ENCODE results near the gene CORT.
"Not testable (repeated sequence)": the region's sequence is repeated elsewhere in the genome, so short reads cannot be mapped to it uniquely, and the experiment has no call there.

Gene CORT

DNA sequence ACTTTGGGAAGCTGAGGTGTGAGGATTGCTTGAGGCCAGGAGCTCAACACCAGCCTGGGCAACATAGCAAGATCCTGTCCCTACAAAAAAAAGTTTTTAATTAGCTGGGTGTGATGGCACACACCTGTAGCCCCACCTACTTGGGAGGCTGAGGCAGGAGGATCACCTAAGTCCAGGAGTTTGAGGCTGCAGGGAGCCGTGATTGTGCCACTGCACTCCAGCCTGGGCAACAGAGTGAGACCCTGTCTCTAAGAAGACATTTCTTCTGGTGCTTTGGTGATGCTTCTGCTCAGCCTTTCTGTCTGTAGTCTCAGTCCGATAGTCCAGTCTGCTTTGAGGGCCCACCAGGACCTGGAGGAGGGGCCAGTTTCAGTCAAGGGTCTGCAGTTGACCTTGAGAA, 42.6 kb upstream of the CORT start:
- DNase-seq = no peak

DNA sequence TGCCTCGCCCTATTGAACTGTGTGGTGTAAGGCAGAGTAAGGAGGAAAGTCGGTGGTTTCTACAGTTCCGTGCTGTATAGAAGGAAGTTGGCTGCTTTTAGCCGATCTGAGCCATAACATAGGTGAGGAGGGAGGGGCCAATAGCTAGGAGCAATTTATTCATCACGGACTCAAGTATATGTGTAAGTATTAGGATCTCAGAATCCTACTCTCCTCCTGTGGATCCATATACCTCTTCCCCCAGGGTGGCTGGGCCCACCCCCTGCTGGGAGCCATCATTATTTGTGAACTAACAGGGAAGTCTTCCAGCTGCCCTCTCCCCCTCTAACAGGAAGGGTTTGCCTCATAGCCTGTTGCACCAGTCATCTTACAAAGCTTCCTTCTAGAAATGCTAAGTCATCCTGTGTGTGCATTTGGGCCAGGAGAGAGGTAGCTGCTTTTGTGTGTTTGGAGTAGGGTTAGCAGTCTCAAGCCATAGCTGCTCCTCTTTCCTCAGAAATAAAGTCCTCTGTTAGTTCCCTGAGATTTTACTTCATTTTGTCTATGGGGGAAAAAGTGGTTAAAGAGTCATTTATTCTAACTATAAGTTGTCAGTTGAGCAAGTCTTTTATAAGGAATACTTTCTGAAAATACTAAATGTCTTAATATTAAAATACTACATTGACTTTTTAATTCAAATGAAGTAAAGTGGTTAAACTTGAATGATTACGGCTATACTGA, 34.5 kb upstream of the CORT start:
- Histone ChIP-seq H2AFZ (ENCODE audit: low read length) (no peak overlapping the region), H3K4me3 (ENCODE audit: low read length) (no peak overlapping the region), H3K9me2 (replicated peaks; ENCODE audit: insufficient read depth, low read length) (no peaks in the 10 kb centered on the region), H3K4me1 (ENCODE audit: low read length) (no peaks in the 10 kb centered on the region), H3K9me3 (replicated peaks; ENCODE audit: insufficient read depth, low read length) (no peaks in the 10 kb centered on the region), H3K4me2 (ENCODE audit: low read depth, low read length) (no peak overlapping the region), H4K20me1 (ENCODE audit: insufficient read depth, low read length) (no peaks in the 10 kb centered on the region), H3F3A (ENCODE audit: insufficient read depth, low read length) (no peaks in the 10 kb centered on the region), H3K27me3 (replicated peaks; ENCODE audit: insufficient read depth, low read length) (no peaks in the 10 kb centered on the region), H3K27ac (ENCODE audit: low read length) (no peak overlapping the region), H3K36me3 (replicated peaks; ENCODE audit: insufficient read depth, low read length) (peaks cover 18% of the 10 kb centered on the region), H3K9ac (ENCODE audit: low read length) (no peak overlapping the region), H3K79me2 (ENCODE audit: low read length) (no peaks in the 10 kb centered on the region)
- no peak for DNase-seq
- no peak for TF ChIP-seq EZH2phosphoT487 (IDR thresholded peaks at IDR 0.05; ENCODE audit: low read length)
- TF ChIP-seq, protein P1, sequence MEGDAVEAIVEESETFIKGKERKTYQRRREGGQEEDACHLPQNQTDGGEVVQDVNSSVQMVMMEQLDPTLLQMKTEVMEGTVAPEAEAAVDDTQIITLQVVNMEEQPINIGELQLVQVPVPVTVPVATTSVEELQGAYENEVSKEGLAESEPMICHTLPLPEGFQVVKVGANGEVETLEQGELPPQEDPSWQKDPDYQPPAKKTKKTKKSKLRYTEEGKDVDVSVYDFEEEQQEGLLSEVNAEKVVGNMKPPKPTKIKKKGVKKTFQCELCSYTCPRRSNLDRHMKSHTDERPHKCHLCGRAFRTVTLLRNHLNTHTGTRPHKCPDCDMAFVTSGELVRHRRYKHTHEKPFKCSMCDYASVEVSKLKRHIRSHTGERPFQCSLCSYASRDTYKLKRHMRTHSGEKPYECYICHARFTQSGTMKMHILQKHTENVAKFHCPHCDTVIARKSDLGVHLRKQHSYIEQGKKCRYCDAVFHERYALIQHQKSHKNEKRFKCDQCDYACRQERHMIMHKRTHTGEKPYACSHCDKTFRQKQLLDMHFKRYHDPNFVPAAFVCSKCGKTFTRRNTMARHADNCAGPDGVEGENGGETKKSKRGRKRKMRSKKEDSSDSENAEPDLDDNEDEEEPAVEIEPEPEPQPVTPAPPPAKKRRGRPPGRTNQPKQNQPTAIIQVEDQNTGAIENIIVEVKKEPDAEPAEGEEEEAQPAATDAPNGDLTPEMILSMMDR (IDR thresholded peaks at IDR 0.05; ENCODE audit: low read length) = no peak
- TF ChIP-seq EZH2 (optimal IDR thresholded peaks at IDR 0.05; ENCODE audit: low read depth, low read length) = no peak

More for the DNA sequence above, 42.6 kb upstream of the CORT start:
- Histone ChIP-seq H3K4me3 (ENCODE audit: low read length) (no peak overlapping the region), H3K27ac (ENCODE audit: low read length) (no peak overlapping the region), H3F3A (ENCODE audit: insufficient read depth, low read length) (no peaks in the 10 kb centered on the region), H3K9ac (ENCODE audit: low read length) (no peak overlapping the region), H3K9me3 (replicated peaks; ENCODE audit: insufficient read depth, low read length) (no peaks in the 10 kb centered on the region), H4K20me1 (ENCODE audit: insufficient read depth, low read length) (no peaks in the 10 kb centered on the region), H3K27me3 (replicated peaks; ENCODE audit: insufficient read depth, low read length) (no peaks in the 10 kb centered on the region), H3K4me2 (ENCODE audit: low read depth, low read length) (no peak overlapping the region), H3K79me2 (ENCODE audit: low read length) (no peaks in the 10 kb centered on the region), H3K36me3 (replicated peaks; ENCODE audit: insufficient read depth, low read length) (peaks cover 13% of the 10 kb centered on the region), H3K9me2 (replicated peaks; ENCODE audit: insufficient read depth, low read length) (no peaks in the 10 kb centered on the region), H2AFZ (ENCODE audit: low read length) (no peak overlapping the region), H3K4me1 (ENCODE audit: low read length) (no peaks in the 10 kb centered on the region)
- TF ChIP-seq EZH2 (optimal IDR thresholded peaks at IDR 0.05; ENCODE audit: low read depth, low read length) = no peak
- TF ChIP-seq, protein P1 (IDR thresholded peaks at IDR 0.05; ENCODE audit: low read length) = no peak
- no peak for TF ChIP-seq EZH2phosphoT487 (IDR thresholded peaks at IDR 0.05; ENCODE audit: low read length)

DNA sequence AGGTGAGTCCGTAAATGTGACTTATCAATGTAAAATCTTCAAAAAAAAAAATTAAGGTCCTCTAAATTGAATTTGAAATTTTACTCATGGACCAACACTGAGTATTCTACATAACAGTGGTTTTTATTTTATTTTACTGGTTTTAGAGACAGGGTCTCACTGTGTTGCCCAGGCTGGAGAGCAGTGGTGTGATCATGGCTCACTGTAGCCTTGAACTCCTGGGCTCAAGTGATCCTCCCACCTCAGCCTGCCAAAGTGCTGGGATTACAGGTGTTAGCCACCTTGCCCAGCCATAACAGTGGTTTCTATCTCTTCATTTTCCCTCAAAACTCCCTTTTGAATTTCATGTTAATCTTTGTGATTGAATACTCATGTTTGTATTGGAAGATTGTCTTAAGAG, 33.9 kb upstream of the CORT start:
- not testable (repeated sequence) for H3K4me2 ChIP-seq (ENCODE audit: low read depth, low read length); H3K9ac ChIP-seq (ENCODE audit: low read length); H3K27me3 ChIP-seq (replicated peaks; ENCODE audit: insufficient read depth, low read length)

DNA sequence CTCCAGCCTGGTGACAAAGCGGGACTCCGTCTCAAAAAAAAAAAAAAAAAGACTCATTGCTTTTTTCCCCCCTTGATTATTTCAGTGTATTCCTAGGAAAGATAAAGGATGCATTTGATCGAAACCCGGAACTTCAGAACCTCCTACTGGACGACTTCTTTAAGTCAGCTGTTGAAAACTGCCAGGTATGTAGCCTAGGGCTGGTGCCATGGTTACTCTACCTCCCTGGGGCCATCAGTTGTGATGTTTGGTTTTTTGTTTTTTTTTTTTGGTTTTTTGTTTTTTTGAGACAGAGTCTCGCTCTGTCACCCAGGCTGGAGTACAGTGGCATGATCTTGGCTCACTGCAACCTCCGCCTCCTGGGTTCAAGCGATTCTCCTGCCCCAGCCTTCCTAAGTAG, 31.1 kb upstream of the CORT start:
- H3K9me3 ChIP-seq (replicated peaks; ENCODE audit: insufficient read depth, low read length); H3K4me2 ChIP-seq (ENCODE audit: low read depth, low read length); H4K20me1 ChIP-seq (ENCODE audit: insufficient read depth, low read length); H3F3A ChIP-seq (ENCODE audit: insufficient read depth, low read length); H3K9ac ChIP-seq (ENCODE audit: low read length); DNase-seq; H3K4me1 ChIP-seq (ENCODE audit: low read length); H3K4me3 ChIP-seq (ENCODE audit: low read length); H3K79me2 ChIP-seq (ENCODE audit: low read length); H3K27ac ChIP-seq (ENCODE audit: low read length); H3K9me2 ChIP-seq (replicated peaks; ENCODE audit: insufficient read depth, low read length); H3K27me3 ChIP-seq (replicated peaks; ENCODE audit: insufficient read depth, low read length); H2AFZ ChIP-seq (ENCODE audit: low read length): not testable (repeated sequence)
- H3K36me3 ChIP-seq (replicated peaks; ENCODE audit: insufficient read depth, low read length) = peaks cover 14% of the 10 kb centered on the region

More for the DNA sequence above, 33.9 kb upstream of the CORT start:
- not testable (repeated sequence) for H3F3A ChIP-seq (ENCODE audit: insufficient read depth, low read length); H2AFZ ChIP-seq (ENCODE audit: low read length); H3K9me2 ChIP-seq (replicated peaks; ENCODE audit: insufficient read depth, low read length); H3K9me3 ChIP-seq (replicated peaks; ENCODE audit: insufficient read depth, low read length); H3K4me1 ChIP-seq (ENCODE audit: low read length); H4K20me1 ChIP-seq (ENCODE audit: insufficient read depth, low read length); H3K27ac ChIP-seq (ENCODE audit: low read length); H3K79me2 ChIP-seq (ENCODE audit: low read length); DNase-seq; H3K4me3 ChIP-seq (ENCODE audit: low read length)
- H3K36me3 ChIP-seq (replicated peaks; ENCODE audit: insufficient read depth, low read length) = peaks cover 18% of the 10 kb centered on the region
